Body of pancreas (tissue), 4 donors: ENCODE results near the gene UBALD2.

Experiments
- POLR2A ChIP-seq, 3 donors: fragments of 450-650 bp; IDR thresholded peaks; one replicate each; pipeline ENCODE4 v1.6.1; 2016; ENCODE audit warnings: antibody characterized with exemption in 3 of 3, mild to moderate bottlenecking in 2 of 3
- TF ChIP-seq, protein P1 (sequence below), 7 experiments: fragments of 450-650 bp in 4 of 7; fragments of 200-600 bp in 3 of 7; sonication (generic) in 3 of 7; IDR thresholded peaks; one replicate each; pipeline ENCODE4 v1.5.1; 2016 to 2019; ENCODE audit warnings: antibody characterized with exemption in 7 of 7

DNA sequence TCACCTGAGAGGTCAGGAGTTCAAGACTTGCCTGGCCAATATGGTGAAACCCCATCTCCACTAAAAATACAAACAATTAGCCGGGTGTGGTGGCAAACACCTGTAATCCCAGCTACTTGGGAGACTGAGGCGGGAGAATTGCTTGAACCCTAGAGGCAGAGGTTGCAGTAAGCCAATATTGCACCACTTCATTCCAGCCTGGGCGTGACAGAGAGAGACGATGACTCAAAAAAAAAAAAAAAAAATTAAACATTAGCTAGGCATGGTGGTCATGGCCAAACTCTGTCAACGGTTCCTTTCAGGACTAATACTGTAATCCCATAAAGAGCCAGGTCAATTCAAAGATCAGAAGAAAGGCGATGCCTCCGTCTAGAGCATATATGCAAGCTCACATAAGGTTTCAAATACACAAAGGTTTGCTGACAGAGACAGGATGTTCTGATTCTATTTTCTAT is 27.3 kb upstream of the UBALD2 start:
- TF ChIP-seq, protein P1, sequence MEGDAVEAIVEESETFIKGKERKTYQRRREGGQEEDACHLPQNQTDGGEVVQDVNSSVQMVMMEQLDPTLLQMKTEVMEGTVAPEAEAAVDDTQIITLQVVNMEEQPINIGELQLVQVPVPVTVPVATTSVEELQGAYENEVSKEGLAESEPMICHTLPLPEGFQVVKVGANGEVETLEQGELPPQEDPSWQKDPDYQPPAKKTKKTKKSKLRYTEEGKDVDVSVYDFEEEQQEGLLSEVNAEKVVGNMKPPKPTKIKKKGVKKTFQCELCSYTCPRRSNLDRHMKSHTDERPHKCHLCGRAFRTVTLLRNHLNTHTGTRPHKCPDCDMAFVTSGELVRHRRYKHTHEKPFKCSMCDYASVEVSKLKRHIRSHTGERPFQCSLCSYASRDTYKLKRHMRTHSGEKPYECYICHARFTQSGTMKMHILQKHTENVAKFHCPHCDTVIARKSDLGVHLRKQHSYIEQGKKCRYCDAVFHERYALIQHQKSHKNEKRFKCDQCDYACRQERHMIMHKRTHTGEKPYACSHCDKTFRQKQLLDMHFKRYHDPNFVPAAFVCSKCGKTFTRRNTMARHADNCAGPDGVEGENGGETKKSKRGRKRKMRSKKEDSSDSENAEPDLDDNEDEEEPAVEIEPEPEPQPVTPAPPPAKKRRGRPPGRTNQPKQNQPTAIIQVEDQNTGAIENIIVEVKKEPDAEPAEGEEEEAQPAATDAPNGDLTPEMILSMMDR (IDR thresholded peaks at IDR 0.05): no peak
- no peak for TF ChIP-seq POLR2A (IDR thresholded peaks at IDR 0.05)
